HUES6 (cell line): Measurements from ENCODE around the gene ELF5.

Experiments
- H3K27ac ChIP-seq: 2 replicates; pipeline ENCODE4 v1.7.0; 2013; ENCODE audit warnings: low read depth, mild to moderate bottlenecking, low read length, inconsistent platforms
- H3K27me3 ChIP-seq: 2 replicates; pipeline ENCODE4 v1.6.1; 2013; ENCODE audit warnings: low read length; ENCODE audit not compliant: control insufficient read depth, insufficient read depth
- H3K36me3 ChIP-seq: 2 replicates; pipeline ENCODE4 v1.6.1; 2013; ENCODE audit warnings: low read length; ENCODE audit not compliant: control insufficient read depth, insufficient read depth
- H3K4me1 ChIP-seq: 2 replicates; pipeline ENCODE4 v1.6.1; 2013; ENCODE audit warnings: low read length; ENCODE audit not compliant: control insufficient read depth, insufficient read depth
- H3K4me3 ChIP-seq: 2 replicates; pipeline ENCODE4 v1.5.1; 2013; ENCODE audit warnings: low read depth, low read length
- H3K9ac ChIP-seq: one replicate; pipeline ENCODE4 v1.6.1; 2013; ENCODE audit warnings: mild to moderate bottlenecking, low read length
- H3K9me3 ChIP-seq: 2 replicates; pipeline ENCODE4 v1.6.1; 2013; ENCODE audit warnings: low read depth, low read length; ENCODE audit not compliant: control insufficient read depth, insufficient read depth

Gene ELF5

GRCh38 chr11:34451053-34451452, 62.5 kb downstream of the ELF5 start:
- no peaks in the 10 kb centered on the region for H3K36me3 ChIP-seq
- no peak overlapping the region for H3K9ac ChIP-seq
- no peak overlapping the region for H3K4me3 ChIP-seq
- H3K27ac ChIP-seq, result no peak overlapping the region
- no peaks in the 10 kb centered on the region for H3K9me3 ChIP-seq
- no peaks in the 10 kb centered on the region for H3K4me1 ChIP-seq
- H3K27me3 ChIP-seq, result no peaks in the 10 kb centered on the region

GRCh38 chr11:34449013-34449412, 64.6 kb downstream of the ELF5 start:
- H3K36me3 ChIP-seq, result no peaks in the 10 kb centered on the region
- H3K27me3 ChIP-seq, result no peaks in the 10 kb centered on the region
- H3K9ac ChIP-seq, result no peak overlapping the region
- no peaks in the 10 kb centered on the region for H3K4me1 ChIP-seq
- no peak overlapping the region for H3K4me3 ChIP-seq
- no peak overlapping the region for H3K27ac ChIP-seq
- H3K9me3 ChIP-seq, result no peaks in the 10 kb centered on the region

- H3K9me3 ChIP-seq, result no peaks in the 10 kb centered on the region
- no peak overlapping the region for H3K27ac ChIP-seq
These were observed 65.2 kb downstream of the ELF5 start for GRCh38 chr11:34448223-34448994.

GRCh38 chr11:34447044-34447443, 66.5 kb downstream of the ELF5 start:
- no peaks in the 10 kb centered on the region for H3K9me3 ChIP-seq
- H3K27ac ChIP-seq, result no peak overlapping the region
- no peaks in the 10 kb centered on the region for H3K4me1 ChIP-seq
- no peaks in the 10 kb centered on the region for H3K27me3 ChIP-seq
- H3K9ac ChIP-seq, result no peak overlapping the region
- H3K4me3 ChIP-seq, result no peak overlapping the region
- H3K36me3 ChIP-seq, result no peaks in the 10 kb centered on the region

More at GRCh38 chr11:34448223-34448994, 65.2 kb downstream of the ELF5 start:
- no peaks in the 10 kb centered on the region for H3K36me3 ChIP-seq
- H3K4me1 ChIP-seq, result no peaks in the 10 kb centered on the region
- H3K9ac ChIP-seq, result no peak overlapping the region
- no peaks in the 10 kb centered on the region for H3K27me3 ChIP-seq
- H3K4me3 ChIP-seq, result no peak overlapping the region

GRCh38 chr11:34446386-34446785, 67.2 kb downstream of the ELF5 start:
- no peaks in the 10 kb centered on the region for H3K36me3 ChIP-seq
- H3K9me3 ChIP-seq, result 0 out of 2 replicates have a peak, but pooled peaks cover 2% of the 10 kb centered on the region
- no peak overlapping the region for H3K4me3 ChIP-seq
- no peaks in the 10 kb centered on the region for H3K4me1 ChIP-seq
- no peak overlapping the region for H3K9ac ChIP-seq
- no peak overlapping the region for H3K27ac ChIP-seq
- H3K27me3 ChIP-seq, result no peaks in the 10 kb centered on the region

GRCh38 chr11:34445956-34446355, 67.6 kb downstream of the ELF5 start:
- Histone ChIP-seq H3K27me3 (no peaks in the 10 kb centered on the region), H3K4me1 (no peaks in the 10 kb centered on the region), H3K9me3 (0 out of 2 replicates have a peak, but pooled peaks cover 4% of the 10 kb centered on the region), H3K4me3 (no peak overlapping the region), H3K36me3 (no peaks in the 10 kb centered on the region), H3K9ac (no peak overlapping the region), H3K27ac (no peak overlapping the region)

GRCh38 chr11:34444428-34444827, 69.2 kb downstream of the ELF5 start:
- H3K9ac ChIP-seq, result no peak overlapping the region
- H3K9me3 ChIP-seq, result peaks cover 8% of the 10 kb centered on the region
- H3K27me3 ChIP-seq, result no peaks in the 10 kb centered on the region
- no peak overlapping the region for H3K4me3 ChIP-seq
- no peaks in the 10 kb centered on the region for H3K36me3 ChIP-seq
- no peaks in the 10 kb centered on the region for H3K4me1 ChIP-seq
- H3K27ac ChIP-seq, result no peak overlapping the region

GRCh38 chr11:34443136-34443535, 70.5 kb downstream of the ELF5 start:
- no peaks in the 10 kb centered on the region for H3K36me3 ChIP-seq
- H3K27me3 ChIP-seq, result no peaks in the 10 kb centered on the region
- H3K4me3 ChIP-seq, result no peak overlapping the region
- H3K27ac ChIP-seq, result no peak overlapping the region
- peaks cover 13% of the 10 kb centered on the region for H3K9me3 ChIP-seq
- H3K9ac ChIP-seq, result no peak overlapping the region
- no peaks in the 10 kb centered on the region for H3K4me1 ChIP-seq

- Histone ChIP-seq H3K36me3 (no peaks in the 10 kb centered on the region), H3K27ac (no peak overlapping the region), H3K4me3 (no peak overlapping the region), H3K9me3 (peaks cover 13% of the 10 kb centered on the region), H3K4me1 (no peaks in the 10 kb centered on the region), H3K9ac (no peak overlapping the region), H3K27me3 (no peaks in the 10 kb centered on the region)
These were observed 71.8 kb downstream of the ELF5 start for GRCh38 chr11:34441814-34442213.

- Histone ChIP-seq H3K27ac (no peak overlapping the region), H3K9ac (no peak overlapping the region), H3K4me3 (peak overlapping the region; percentile 50; the same call in 1 of the 2 replicates), H3K27me3 (no peaks in the 10 kb centered on the region), H3K36me3 (no peaks in the 10 kb centered on the region), H3K4me1 (no peaks in the 10 kb centered on the region), H3K9me3 (peaks cover 13% of the 10 kb centered on the region)
These were observed 73.9 kb downstream of the ELF5 start for GRCh38 chr11:34439610-34440198.
